GM23338 (cell line): ENCODE data around the gene USP31. TPM values are rescaled to one million over a fixed set of nuclear protein-coding genes. Genes with fewer than 3 reads are reported as not detected.

Experiments
- ATAC-seq: fragments of 200-7000 bp; cut with Tn5 transposase; 3 replicates; pipeline ENCODE4 v1.9.1; 2020
- DNase-seq: peaks from one replicate; pipeline ENCODE4 v3.0.0-alpha.2; 2015; ENCODE audit warnings: low spot score
- H2AFZ ChIP-seq: fragments of 200-600 bp; sonication (generic); 2 replicates; pipeline ENCODE4 v1.8.0; 2016; ENCODE audit warnings: antibody characterized with exemption, mild to moderate bottlenecking, moderate library complexity
- H3F3A ChIP-seq: fragments of 200-600 bp; sonication (generic); replicated peaks from 2 replicates; pipeline ENCODE4 v1.8.0; 2017; ENCODE audit warnings: antibody characterized with exemption, mixed run types, low read depth
- H3K27ac ChIP-seq: fragments of 200-600 bp; sonication (generic); 2 replicates; pipeline ENCODE4 v1.6.1; 2016; ENCODE audit warnings: low read depth
- H3K27me3 ChIP-seq: fragments of 200-600 bp; sonication (generic); 2 replicates; pipeline ENCODE4 v1.8.0; 2016; ENCODE audit warnings: mild to moderate bottlenecking, mixed run types, moderate library complexity; ENCODE audit not compliant: insufficient read depth
- H3K36me3 ChIP-seq: fragments of 200-600 bp; sonication (generic); 2 replicates; pipeline ENCODE4 v1.8.0; 2016; ENCODE audit warnings: mild to moderate bottlenecking; ENCODE audit not compliant: insufficient read depth
- H3K4me1 ChIP-seq: fragments of 200-600 bp; sonication (generic); 2 replicates; pipeline ENCODE4 v1.8.0; 2016; ENCODE audit warnings: mild to moderate bottlenecking, moderate library complexity; ENCODE audit not compliant: insufficient read depth
- H3K4me2 ChIP-seq: fragments of 200-600 bp; sonication (generic); 2 replicates; pipeline ENCODE4 v1.7.1; 2017; ENCODE audit warnings: mixed run types
- H3K4me3 ChIP-seq: fragments of 200-600 bp; sonication (generic); 2 replicates; pipeline ENCODE4 v1.6.1; 2016; ENCODE audit warnings: mixed run types
- H3K79me2 ChIP-seq: fragments of 200-600 bp; sonication (generic); replicated peaks from 2 replicates; pipeline ENCODE4 v1.8.0; 2017; ENCODE audit warnings: mild to moderate bottlenecking; ENCODE audit not compliant: insufficient read depth
- H3K9me2 ChIP-seq: fragments of 200-600 bp; sonication (generic); 2 replicates; pipeline ENCODE4 v1.8.0; 2017; ENCODE audit not compliant: insufficient read depth
- H4K20me1 ChIP-seq: fragments of 200-600 bp; sonication (generic); replicated peaks from 2 replicates; pipeline ENCODE4 v1.8.0; 2017; ENCODE audit warnings: mild to moderate bottlenecking; ENCODE audit not compliant: insufficient read depth
- H3K27ac Mint-ChIP-seq: 2 replicates; pipeline ENCODE4 v1.8.0; 2020; ENCODE audit warnings: inconsistent platforms, mild to moderate bottlenecking, moderate library complexity, mixed read lengths
- H3K27me3 Mint-ChIP-seq: 3 replicates; pipeline ENCODE4 v1.8.0; 2022; ENCODE audit warnings: low read depth, mild to moderate bottlenecking, moderate library complexity, mixed read lengths, inconsistent platforms; ENCODE audit not compliant: insufficient read depth, poor library complexity
- H3K36me3 Mint-ChIP-seq: 3 replicates; pipeline ENCODE4 v1.8.0; 2021; ENCODE audit warnings: low read depth, mild to moderate bottlenecking, inconsistent platforms, moderate library complexity, mixed read lengths
- H3K4me1 Mint-ChIP-seq: 3 replicates; pipeline ENCODE4 v1.8.0; 2020; ENCODE audit warnings: mild to moderate bottlenecking, inconsistent platforms, mixed read lengths
- H3K4me3 Mint-ChIP-seq: 3 replicates; pipeline ENCODE4 v1.8.0; 2021; ENCODE audit warnings: moderate library complexity, mild to moderate bottlenecking, inconsistent platforms, mixed read lengths
- H3K9me3 Mint-ChIP-seq: 3 replicates; pipeline ENCODE4 v1.8.0; 2020; ENCODE audit warnings: moderate library complexity, mild to moderate bottlenecking, inconsistent platforms, mixed read lengths
- CREB1 ChIP-seq: fragments of 250-450 bp; sonication (Bioruptor Pico); IDR thresholded peaks from 2 replicates; pipeline ENCODE4 v1.5.0; 2020; ENCODE audit warnings: low read depth, mild to moderate bottlenecking, moderate library complexity
- CTCF ChIP-seq, 2 experiments: fragments of 200-600 bp in 1 of 2; sonication (generic) in 1 of 2; conservative IDR thresholded peaks; 2 replicates each; pipeline versions ENCODE4 v1.5.1 to v1.6.1; 2016 to 2017; ENCODE audit warnings: antibody characterized with exemption in 2 of 2, low read depth in 2 of 2, mild to moderate bottlenecking in 2 of 2, moderate library complexity in 1 of 2
- EZH2 ChIP-seq: fragments of 200-600 bp; sonication (generic); IDR thresholded peaks from one replicate; pipeline ENCODE4 v1.8.0; 2017; ENCODE audit warnings: antibody characterized with exemption, mild to moderate bottlenecking, low read depth; ENCODE audit not compliant: unreplicated experiment
- EZH2phosphoT487 ChIP-seq: fragments of 200-600 bp; sonication (generic); IDR thresholded peaks from one replicate; pipeline ENCODE4 v1.8.1; 2018; ENCODE audit warnings: antibody characterized with exemption; ENCODE audit not compliant: unreplicated experiment
- JUNB ChIP-seq: IDR thresholded peaks from one replicate; pipeline ENCODE4 v1.6.1; 2016; ENCODE audit warnings: antibody characterized with exemption; ENCODE audit not compliant: unreplicated experiment
- NANOG ChIP-seq: IDR thresholded peaks from 2 replicates; pipeline ENCODE4 v1.6.1; 2016; ENCODE audit warnings: antibody characterized with exemption, borderline replicate concordance
- POLR2AphosphoS5 ChIP-seq: IDR thresholded peaks from 2 replicates; pipeline ENCODE4 v1.6.1; 2016; ENCODE audit warnings: antibody characterized with exemption, low read depth
- ZNF331 ChIP-seq: fragments of 250-450 bp; sonication (Bioruptor Pico); IDR thresholded peaks from 2 replicates; pipeline ENCODE4 v1.5.0; 2020; ENCODE audit warnings: low read depth, mild to moderate bottlenecking, moderate library complexity
- polyA plus RNA-seq: library from polyadenylated mRNA; unstranded; fragments of >200 nt; fragmentation: Nextera tagmentation; extraction: Ambion mirVana; gene quantifications from 2 replicates; pipeline ENCODE4 v1.2.1, GENCODE V29; 2016
- total RNA-seq: library from RNA; depleted of rRNA; stranded (reverse); fragments of >200 nt; shearing (Covaris generic); gene quantifications from 2 replicates; pipeline ENCODE4 v1.2.3, GENCODE V29; 2014
- TF ChIP-seq, protein P1 (sequence below): IDR thresholded peaks from one replicate; pipeline ENCODE4 v1.6.1; 2018; ENCODE audit warnings: antibody characterized with exemption; ENCODE audit not compliant: unreplicated experiment
- TF ChIP-seq, protein P2 (sequence below): fragments of 250-450 bp; sonication (Bioruptor Pico); IDR thresholded peaks from 2 replicates; pipeline ENCODE4 v1.5.0; 2020; ENCODE audit warnings: mild to moderate bottlenecking, moderate library complexity
- TF ChIP-seq, protein P3 (sequence below): IDR thresholded peaks from 2 replicates; pipeline ENCODE4 v1.6.1; 2016; ENCODE audit warnings: antibody characterized with exemption

Gene USP31
- total and polyA plus RNA-seq, 2 experiments from 2014 or later, result 4.3 to 17.9 TPM

DNA sequence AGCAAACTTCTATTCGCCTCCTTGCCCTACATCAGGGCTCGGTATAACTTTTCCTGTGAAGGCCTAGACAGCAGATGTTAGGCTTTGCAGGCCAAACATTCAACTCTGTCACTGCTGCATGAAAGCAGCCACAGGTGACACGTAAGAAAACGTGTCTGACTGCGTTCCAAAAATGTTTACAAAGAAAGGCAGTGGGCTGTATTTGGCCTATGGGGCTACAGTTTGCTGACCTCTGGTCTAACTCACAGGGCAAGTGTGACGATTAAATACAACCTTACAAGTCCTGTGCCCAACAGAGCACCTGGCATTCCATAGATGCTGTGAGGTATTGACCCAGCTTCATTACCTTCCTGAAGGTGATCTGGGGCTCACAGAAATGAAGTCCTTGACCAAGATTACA is 79.4 kb downstream of the USP31 start:
- Histone ChIP-seq H3K9me2 (no peaks in the 10 kb centered on the region), H3K79me2 (no peaks in the 10 kb centered on the region), H3F3A (no peaks in the 10 kb centered on the region), H3K4me3 (no peak overlapping the region), H3K27me3 (no peaks in the 10 kb centered on the region), H3K4me1 (no peaks in the 10 kb centered on the region), H3K36me3 (peaks cover 7% of the 10 kb centered on the region; the same call in 1 of the 2 replicates), H3K27ac (no peak overlapping the region), H3K4me2 (no peak overlapping the region), H2AFZ (no peak overlapping the region), H4K20me1 (no peaks in the 10 kb centered on the region; the same call in none of the 2 replicates)
- DNase-seq (no peak), ATAC-seq (no peak)
- Mint-ChIP-seq H3K4me1 (no peaks in the 10 kb centered on the region), H3K4me3 (no peak overlapping the region), H3K27me3 (peaks cover 3% of the 10 kb centered on the region), H3K36me3 (peaks cover 51% of the 10 kb centered on the region), H3K27ac (no peak overlapping the region), H3K9me3 (no peaks in the 10 kb centered on the region)
- TF ChIP-seq, protein P1, sequence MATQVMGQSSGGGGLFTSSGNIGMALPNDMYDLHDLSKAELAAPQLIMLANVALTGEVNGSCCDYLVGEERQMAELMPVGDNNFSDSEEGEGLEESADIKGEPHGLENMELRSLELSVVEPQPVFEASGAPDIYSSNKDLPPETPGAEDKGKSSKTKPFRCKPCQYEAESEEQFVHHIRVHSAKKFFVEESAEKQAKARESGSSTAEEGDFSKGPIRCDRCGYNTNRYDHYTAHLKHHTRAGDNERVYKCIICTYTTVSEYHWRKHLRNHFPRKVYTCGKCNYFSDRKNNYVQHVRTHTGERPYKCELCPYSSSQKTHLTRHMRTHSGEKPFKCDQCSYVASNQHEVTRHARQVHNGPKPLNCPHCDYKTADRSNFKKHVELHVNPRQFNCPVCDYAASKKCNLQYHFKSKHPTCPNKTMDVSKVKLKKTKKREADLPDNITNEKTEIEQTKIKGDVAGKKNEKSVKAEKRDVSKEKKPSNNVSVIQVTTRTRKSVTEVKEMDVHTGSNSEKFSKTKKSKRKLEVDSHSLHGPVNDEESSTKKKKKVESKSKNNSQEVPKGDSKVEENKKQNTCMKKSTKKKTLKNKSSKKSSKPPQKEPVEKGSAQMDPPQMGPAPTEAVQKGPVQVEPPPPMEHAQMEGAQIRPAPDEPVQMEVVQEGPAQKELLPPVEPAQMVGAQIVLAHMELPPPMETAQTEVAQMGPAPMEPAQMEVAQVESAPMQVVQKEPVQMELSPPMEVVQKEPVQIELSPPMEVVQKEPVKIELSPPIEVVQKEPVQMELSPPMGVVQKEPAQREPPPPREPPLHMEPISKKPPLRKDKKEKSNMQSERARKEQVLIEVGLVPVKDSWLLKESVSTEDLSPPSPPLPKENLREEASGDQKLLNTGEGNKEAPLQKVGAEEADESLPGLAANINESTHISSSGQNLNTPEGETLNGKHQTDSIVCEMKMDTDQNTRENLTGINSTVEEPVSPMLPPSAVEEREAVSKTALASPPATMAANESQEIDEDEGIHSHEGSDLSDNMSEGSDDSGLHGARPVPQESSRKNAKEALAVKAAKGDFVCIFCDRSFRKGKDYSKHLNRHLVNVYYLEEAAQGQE, result no peak
- TF ChIP-seq POLR2AphosphoS5 (no peak), JUNB (no peak), EZH2 (no peak), NANOG (no peak), CREB1 (CRISPR knock-in tag) (no peak), EZH2phosphoT487 (no peak), CTCF (conservative IDR thresholded peaks at IDR 0.05; ENCODE audit: low read depth in 2 of 2) (no peak), ZNF331 (no peak)
- TF ChIP-seq, protein P2, sequence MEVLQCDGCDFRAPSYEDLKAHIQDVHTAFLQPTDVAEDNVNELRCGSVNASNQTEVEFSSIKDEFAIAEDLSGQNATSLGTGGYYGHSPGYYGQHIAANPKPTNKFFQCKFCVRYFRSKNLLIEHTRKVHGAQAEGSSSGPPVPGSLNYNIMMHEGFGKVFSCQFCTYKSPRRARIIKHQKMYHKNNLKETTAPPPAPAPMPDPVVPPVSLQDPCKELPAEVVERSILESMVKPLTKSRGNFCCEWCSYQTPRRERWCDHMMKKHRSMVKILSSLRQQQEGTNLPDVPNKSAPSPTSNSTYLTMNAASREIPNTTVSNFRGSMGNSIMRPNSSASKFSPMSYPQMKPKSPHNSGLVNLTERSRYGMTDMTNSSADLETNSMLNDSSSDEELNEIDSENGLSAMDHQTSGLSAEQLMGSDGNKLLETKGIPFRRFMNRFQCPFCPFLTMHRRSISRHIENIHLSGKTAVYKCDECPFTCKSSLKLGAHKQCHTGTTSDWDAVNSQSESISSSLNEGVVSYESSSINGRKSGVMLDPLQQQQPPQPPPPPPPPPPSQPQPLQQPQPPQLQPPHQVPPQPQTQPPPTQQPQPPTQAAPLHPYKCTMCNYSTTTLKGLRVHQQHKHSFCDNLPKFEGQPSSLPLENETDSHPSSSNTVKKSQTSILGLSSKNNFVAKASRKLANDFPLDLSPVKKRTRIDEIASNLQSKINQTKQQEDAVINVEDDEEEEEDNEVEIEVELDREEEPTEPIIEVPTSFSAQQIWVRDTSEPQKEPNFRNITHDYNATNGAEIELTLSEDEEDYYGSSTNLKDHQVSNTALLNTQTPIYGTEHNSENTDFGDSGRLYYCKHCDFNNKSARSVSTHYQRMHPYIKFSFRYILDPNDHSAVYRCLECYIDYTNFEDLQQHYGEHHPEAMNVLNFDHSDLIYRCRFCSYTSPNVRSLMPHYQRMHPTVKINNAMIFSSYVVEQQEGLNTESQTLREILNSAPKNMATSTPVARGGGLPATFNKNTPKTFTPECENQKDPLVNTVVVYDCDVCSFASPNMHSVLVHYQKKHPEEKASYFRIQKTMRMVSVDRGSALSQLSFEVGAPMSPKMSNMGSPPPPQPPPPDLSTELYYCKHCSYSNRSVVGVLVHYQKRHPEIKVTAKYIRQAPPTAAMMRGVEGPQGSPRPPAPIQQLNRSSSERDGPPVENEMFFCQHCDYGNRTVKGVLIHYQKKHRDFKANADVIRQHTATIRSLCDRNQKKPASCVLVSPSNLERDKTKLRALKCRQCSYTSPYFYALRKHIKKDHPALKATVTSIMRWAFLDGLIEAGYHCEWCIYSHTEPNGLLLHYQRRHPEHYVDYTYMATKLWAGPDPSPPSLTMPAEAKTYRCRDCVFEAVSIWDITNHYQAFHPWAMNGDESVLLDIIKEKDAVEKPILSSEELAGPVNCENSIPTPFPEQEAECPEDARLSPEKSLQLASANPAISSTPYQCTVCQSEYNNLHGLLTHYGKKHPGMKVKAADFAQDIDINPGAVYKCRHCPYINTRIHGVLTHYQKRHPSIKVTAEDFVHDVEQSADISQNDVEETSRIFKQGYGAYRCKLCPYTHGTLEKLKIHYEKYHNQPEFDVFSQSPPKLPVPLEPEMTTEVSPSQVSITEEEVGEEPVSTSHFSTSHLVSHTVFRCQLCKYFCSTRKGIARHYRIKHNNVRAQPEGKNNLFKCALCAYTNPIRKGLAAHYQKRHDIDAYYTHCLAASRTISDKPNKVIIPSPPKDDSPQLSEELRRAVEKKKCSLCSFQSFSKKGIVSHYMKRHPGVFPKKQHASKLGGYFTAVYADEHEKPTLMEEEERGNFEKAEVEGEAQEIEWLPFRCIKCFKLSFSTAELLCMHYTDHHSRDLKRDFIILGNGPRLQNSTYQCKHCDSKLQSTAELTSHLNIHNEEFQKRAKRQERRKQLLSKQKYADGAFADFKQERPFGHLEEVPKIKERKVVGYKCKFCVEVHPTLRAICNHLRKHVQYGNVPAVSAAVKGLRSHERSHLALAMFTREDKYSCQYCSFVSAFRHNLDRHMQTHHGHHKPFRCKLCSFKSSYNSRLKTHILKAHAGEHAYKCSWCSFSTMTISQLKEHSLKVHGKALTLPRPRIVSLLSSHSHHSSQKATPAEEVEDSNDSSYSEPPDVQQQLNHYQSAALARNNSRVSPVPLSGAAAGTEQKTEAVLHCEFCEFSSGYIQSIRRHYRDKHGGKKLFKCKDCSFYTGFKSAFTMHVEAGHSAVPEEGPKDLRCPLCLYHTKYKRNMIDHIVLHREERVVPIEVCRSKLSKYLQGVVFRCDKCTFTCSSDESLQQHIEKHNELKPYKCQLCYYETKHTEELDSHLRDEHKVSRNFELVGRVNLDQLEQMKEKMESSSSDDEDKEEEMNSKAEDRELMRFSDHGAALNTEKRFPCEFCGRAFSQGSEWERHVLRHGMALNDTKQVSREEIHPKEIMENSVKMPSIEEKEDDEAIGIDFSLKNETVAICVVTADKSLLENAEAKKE, result no peak
- TF ChIP-seq, protein P3, sequence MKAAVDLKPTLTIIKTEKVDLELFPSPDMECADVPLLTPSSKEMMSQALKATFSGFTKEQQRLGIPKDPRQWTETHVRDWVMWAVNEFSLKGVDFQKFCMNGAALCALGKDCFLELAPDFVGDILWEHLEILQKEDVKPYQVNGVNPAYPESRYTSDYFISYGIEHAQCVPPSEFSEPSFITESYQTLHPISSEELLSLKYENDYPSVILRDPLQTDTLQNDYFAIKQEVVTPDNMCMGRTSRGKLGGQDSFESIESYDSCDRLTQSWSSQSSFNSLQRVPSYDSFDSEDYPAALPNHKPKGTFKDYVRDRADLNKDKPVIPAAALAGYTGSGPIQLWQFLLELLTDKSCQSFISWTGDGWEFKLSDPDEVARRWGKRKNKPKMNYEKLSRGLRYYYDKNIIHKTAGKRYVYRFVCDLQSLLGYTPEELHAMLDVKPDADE, result no peak
